Adrenal gland (tissue), 5 donors: ENCODE measurements around the gene MOGAT1.

ENCODE experiments used
- CTCF ChIP-seq, 6 experiments: fragments of 450-650 bp in 4 of 6; fragments of 200-600 bp in 2 of 6; sonication (generic) in 1 of 6; IDR thresholded peaks; 1 replicate in 5 of 6; 2 replicates in 1 of 6; pipeline versions ENCODE4 v1.5.1 to v1.8.0; 2016 to 2021; ENCODE audit warnings: antibody characterized with exemption in 6 of 6, mild to moderate bottlenecking in 2 of 6, moderate library complexity in 1 of 6
- POLR2A ChIP-seq, 2 donors: fragments of 450-650 bp; IDR thresholded peaks; one replicate each; pipeline ENCODE4 v1.6.1; 2017; ENCODE audit warnings: antibody characterized with exemption in 2 of 2, mild to moderate bottlenecking in 2 of 2, moderate library complexity in 1 of 2
- donor health status: DM: no; HTN: no; CAD: no.

GRCh38 chr2:222627764-222628163, 43.7 kb upstream of the MOGAT1 start:
- no peak for TF ChIP-seq CTCF (IDR thresholded peaks at IDR 0.05)
- no peak for TF ChIP-seq POLR2A (IDR thresholded peaks at IDR 0.05)
